Measurements from ENCODE around the gene CHL1. TPM values are rescaled to one million over a fixed set of nuclear protein-coding genes. Genes with fewer than 3 reads are reported as not detected.

Gene CHL1
- total and polyA plus RNA-seq, 2 donors (not counting 1 experiment from before 2014, with no cell fraction given), result 0.01 to 0.33 TPM

GRCh38 chr3:212432-212831 lies 15.9 kb downstream of the CHL1 start:
- Histone ChIP-seq H3K9me3 (ENCODE audit: control insufficient read depth, insufficient read depth, low read depth, low read length) (no peaks in the 10 kb centered on the region), H2AFZ (ENCODE audit: low read length) (no peak overlapping the region), H3K4me1 (ENCODE audit: control insufficient read depth, extremely low read depth, insufficient read depth, low read length) (no peaks in the 10 kb centered on the region), H3K4me3 (replicated peaks in 1 of 4; ENCODE audit: control extremely low read depth in 1 of 4, insufficient read depth in 1 of 4, low read depth in 3 of 4, low read length in 4 of 4) (no peak overlapping the region), H3K79me2 (ENCODE audit: control insufficient read depth, insufficient read depth, low read length) (no peaks in the 10 kb centered on the region), H3K27ac (ENCODE audit: insufficient read depth, low read length) (no peak overlapping the region), H3K36me3 (ENCODE audit: control insufficient read depth, insufficient read depth, low read length) (no peaks in the 10 kb centered on the region), H3K9ac (ENCODE audit: insufficient read depth, low read length) (no peak overlapping the region), H3K27me3 (ENCODE audit: control insufficient read depth, insufficient read depth, low read length) (no peaks in the 10 kb centered on the region), H4K20me1 (ENCODE audit: control insufficient read depth, extremely low read depth, insufficient read depth, low read length) (no peaks in the 10 kb centered on the region), H3K4me2 (ENCODE audit: extremely low read depth, insufficient read depth, low read length) (no peak overlapping the region)
- no peak for DNase-seq (ENCODE audit: low read depth in 2 of 2)
- TF ChIP-seq EZH2 (IDR thresholded peaks at IDR 0.05; ENCODE audit: low read length, missing control alignments) (no peak), CTCF (conservative IDR thresholded peaks at IDR 0.05 in 1 of 2, IDR thresholded peaks at IDR 0.05 in 1 of 2; ENCODE audit: low read depth in 1 of 2, low read length in 2 of 2) (no peak)

GRCh38 chr3:217099-217813 lies 20.7 kb downstream of the CHL1 start:
- Histone ChIP-seq H2AFZ (ENCODE audit: low read length) (no peak overlapping the region), H3K27ac (ENCODE audit: insufficient read depth, low read length) (no peak overlapping the region), H4K20me1 (ENCODE audit: control insufficient read depth, extremely low read depth, insufficient read depth, low read length) (no peaks in the 10 kb centered on the region), H3K36me3 (ENCODE audit: control insufficient read depth, insufficient read depth, low read length) (no peaks in the 10 kb centered on the region), H3K4me3 (replicated peaks in 1 of 4; ENCODE audit: control extremely low read depth in 1 of 4, insufficient read depth in 1 of 4, low read depth in 3 of 4, low read length in 4 of 4) (no peak overlapping the region), H3K79me2 (ENCODE audit: control insufficient read depth, insufficient read depth, low read length) (no peaks in the 10 kb centered on the region), H3K9ac (ENCODE audit: insufficient read depth, low read length) (no peak overlapping the region), H3K9me3 (ENCODE audit: control insufficient read depth, insufficient read depth, low read depth, low read length) (no peaks in the 10 kb centered on the region), H3K27me3 (ENCODE audit: control insufficient read depth, insufficient read depth, low read length) (no peaks in the 10 kb centered on the region), H3K4me1 (ENCODE audit: control insufficient read depth, extremely low read depth, insufficient read depth, low read length) (no peaks in the 10 kb centered on the region), H3K4me2 (ENCODE audit: extremely low read depth, insufficient read depth, low read length) (no peak overlapping the region)
- DNase-seq (ENCODE audit: low read depth in 2 of 2), result no peak
- TF ChIP-seq EZH2 (IDR thresholded peaks at IDR 0.05; ENCODE audit: low read length, missing control alignments) (no peak), CTCF (conservative IDR thresholded peaks at IDR 0.05 in 1 of 2, IDR thresholded peaks at IDR 0.05 in 1 of 2; ENCODE audit: low read depth in 1 of 2, low read length in 2 of 2) (no peak)

- Histone ChIP-seq H3K4me3 (replicated peaks in 1 of 4; ENCODE audit: control extremely low read depth in 1 of 4, insufficient read depth in 1 of 4, low read depth in 3 of 4, low read length in 4 of 4) (no peak overlapping the region), H3K79me2 (ENCODE audit: control insufficient read depth, insufficient read depth, low read length) (no peaks in the 10 kb centered on the region), H3K4me1 (ENCODE audit: control insufficient read depth, extremely low read depth, insufficient read depth, low read length) (no peaks in the 10 kb centered on the region), H3K36me3 (ENCODE audit: control insufficient read depth, insufficient read depth, low read length) (no peaks in the 10 kb centered on the region), H3K27me3 (ENCODE audit: control insufficient read depth, insufficient read depth, low read length) (no peaks in the 10 kb centered on the region), H3K9ac (ENCODE audit: insufficient read depth, low read length) (no peak overlapping the region), H4K20me1 (ENCODE audit: control insufficient read depth, extremely low read depth, insufficient read depth, low read length) (no peaks in the 10 kb centered on the region), H3K27ac (ENCODE audit: insufficient read depth, low read length) (no peak overlapping the region), H2AFZ (ENCODE audit: low read length) (no peak overlapping the region), H3K4me2 (ENCODE audit: extremely low read depth, insufficient read depth, low read length) (no peak overlapping the region), H3K9me3 (ENCODE audit: control insufficient read depth, insufficient read depth, low read depth, low read length) (no peaks in the 10 kb centered on the region)
- DNase-seq (ENCODE audit: low read depth in 2 of 2), result no peak
- no peak for TF ChIP-seq CTCF (conservative IDR thresholded peaks at IDR 0.05 in 1 of 2, IDR thresholded peaks at IDR 0.05 in 1 of 2; ENCODE audit: low read depth in 1 of 2, low read length in 2 of 2)
- TF ChIP-seq EZH2 (IDR thresholded peaks at IDR 0.05; ENCODE audit: low read length, missing control alignments), result no peak
Observed at GRCh38 chr3:217948-218347, 21.4 kb downstream of the CHL1 start.

All from fibroblast of lung (primary cell).